LNCAP (cell line): ENCODE data around the gene LSM14A.

Experiments used
- CTCF ChIP-seq: fragments of 450-650 bp; IDR thresholded peaks from 2 replicates; pipeline ENCODE4 v1.5.1; 2017; ENCODE audit warnings: mild to moderate bottlenecking

LSM14A gene

GRCh38 chr19:34186205-34186604 lies 13.9 kb downstream of the LSM14A start:
- TF ChIP-seq CTCF: no peak

DNA sequence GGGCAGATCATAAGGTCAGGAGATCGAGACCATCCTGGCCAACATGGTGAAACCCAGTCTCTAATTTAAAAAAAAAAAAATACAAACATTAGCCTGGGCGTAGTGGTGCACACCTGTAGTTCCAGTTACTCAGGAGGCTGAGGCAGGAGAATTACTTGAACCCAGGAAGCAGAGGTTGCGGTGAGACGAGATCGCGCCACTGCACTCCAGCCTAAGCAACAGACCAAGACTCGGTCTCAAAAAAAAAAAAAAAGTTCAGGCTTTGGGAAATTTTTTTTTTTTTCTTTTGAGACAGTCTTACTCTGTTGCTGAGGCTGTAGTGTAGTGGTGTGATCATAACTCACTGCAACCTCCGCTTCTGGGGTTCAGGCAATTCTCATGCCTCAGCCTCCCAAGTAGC lies 14.7 kb downstream of the LSM14A start:
- no peak for TF ChIP-seq CTCF

- TF ChIP-seq CTCF: no peak
Measured at GRCh38 chr19:34188408-34188807, 16.1 kb downstream of the LSM14A start.

GRCh38 chr19:34189199-34189916 lies 17.1 kb downstream of the LSM14A start:
- TF ChIP-seq CTCF: no peak

GRCh38 chr19:34189917-34190425 lies 17.7 kb downstream of the LSM14A start:
- no peak for TF ChIP-seq CTCF

GRCh38 chr19:34191355-34191962 lies 19.2 kb downstream of the LSM14A start:
- TF ChIP-seq CTCF: no peak

- no peak for TF ChIP-seq CTCF
Measured at GRCh38 chr19:34193439-34193838, 21.1 kb downstream of the LSM14A start.
